Measurements from ENCODE around the gene MARCHF10. TPM values are rescaled to one million over a fixed set of nuclear protein-coding genes. Genes with fewer than 3 reads are reported as not detected.

The MARCHF10 gene
- total and polyA plus RNA-seq, 2 donors (not counting 1 experiment from before 2014, with no cell fraction given), result 0.17 TPM; not detected in 1

- H3K27me3 ChIP-seq (ENCODE audit: control insufficient read depth, insufficient read depth, low read length), result peaks cover 2% of the 10 kb centered on the region
- H3K9ac ChIP-seq (ENCODE audit: insufficient read depth, low read length), result no peak overlapping the region
- no peaks in the 10 kb centered on the region for H3K36me3 ChIP-seq (ENCODE audit: control insufficient read depth, insufficient read depth, low read length)
- TF ChIP-seq, protein P1, sequence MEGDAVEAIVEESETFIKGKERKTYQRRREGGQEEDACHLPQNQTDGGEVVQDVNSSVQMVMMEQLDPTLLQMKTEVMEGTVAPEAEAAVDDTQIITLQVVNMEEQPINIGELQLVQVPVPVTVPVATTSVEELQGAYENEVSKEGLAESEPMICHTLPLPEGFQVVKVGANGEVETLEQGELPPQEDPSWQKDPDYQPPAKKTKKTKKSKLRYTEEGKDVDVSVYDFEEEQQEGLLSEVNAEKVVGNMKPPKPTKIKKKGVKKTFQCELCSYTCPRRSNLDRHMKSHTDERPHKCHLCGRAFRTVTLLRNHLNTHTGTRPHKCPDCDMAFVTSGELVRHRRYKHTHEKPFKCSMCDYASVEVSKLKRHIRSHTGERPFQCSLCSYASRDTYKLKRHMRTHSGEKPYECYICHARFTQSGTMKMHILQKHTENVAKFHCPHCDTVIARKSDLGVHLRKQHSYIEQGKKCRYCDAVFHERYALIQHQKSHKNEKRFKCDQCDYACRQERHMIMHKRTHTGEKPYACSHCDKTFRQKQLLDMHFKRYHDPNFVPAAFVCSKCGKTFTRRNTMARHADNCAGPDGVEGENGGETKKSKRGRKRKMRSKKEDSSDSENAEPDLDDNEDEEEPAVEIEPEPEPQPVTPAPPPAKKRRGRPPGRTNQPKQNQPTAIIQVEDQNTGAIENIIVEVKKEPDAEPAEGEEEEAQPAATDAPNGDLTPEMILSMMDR (conservative IDR thresholded peaks at IDR 0.05 in 1 of 2, IDR thresholded peaks at IDR 0.05 in 1 of 2; ENCODE audit: low read depth in 1 of 2, low read length in 2 of 2), result no peak
- no peak for TF ChIP-seq EZH2 (IDR thresholded peaks at IDR 0.05; ENCODE audit: low read length, missing control alignments)
- no peaks in the 10 kb centered on the region for H3K79me2 ChIP-seq (ENCODE audit: control insufficient read depth, insufficient read depth, low read length)
- H3K4me1 ChIP-seq (ENCODE audit: control insufficient read depth, extremely low read depth, insufficient read depth, low read length), result no peaks in the 10 kb centered on the region
- no peak overlapping the region for H2AFZ ChIP-seq (ENCODE audit: low read length)
- DNase-seq (ENCODE audit: low read depth in 2 of 2), result no peak
- no peaks in the 10 kb centered on the region for H4K20me1 ChIP-seq (ENCODE audit: control insufficient read depth, extremely low read depth, insufficient read depth, low read length)
- H3K9me3 ChIP-seq (ENCODE audit: control insufficient read depth, insufficient read depth, low read depth, low read length), result no peaks in the 10 kb centered on the region
- H3K4me2 ChIP-seq (ENCODE audit: extremely low read depth, insufficient read depth, low read length), result no peak overlapping the region
- no peak overlapping the region for H3K4me3 ChIP-seq (replicated peaks in 1 of 4; ENCODE audit: control extremely low read depth in 1 of 4, insufficient read depth in 1 of 4, low read depth in 3 of 4, low read length in 4 of 4)
- no peak overlapping the region for H3K27ac ChIP-seq (ENCODE audit: insufficient read depth, low read length)
These were observed 58.2 kb downstream of the MARCHF10 start for GRCh38 chr17:62749926-62750325.

- DNase-seq (ENCODE audit: low read depth in 2 of 2), result no peak
- no peak overlapping the region for H3K9ac ChIP-seq (ENCODE audit: insufficient read depth, low read length)
- H4K20me1 ChIP-seq (ENCODE audit: control insufficient read depth, extremely low read depth, insufficient read depth, low read length), result no peaks in the 10 kb centered on the region
- H3K4me2 ChIP-seq (ENCODE audit: extremely low read depth, insufficient read depth, low read length), result no peak overlapping the region
- peaks cover 2% of the 10 kb centered on the region for H3K27me3 ChIP-seq (ENCODE audit: control insufficient read depth, insufficient read depth, low read length)
- no peaks in the 10 kb centered on the region for H3K36me3 ChIP-seq (ENCODE audit: control insufficient read depth, insufficient read depth, low read length)
- H3K4me3 ChIP-seq (replicated peaks in 1 of 4; ENCODE audit: control extremely low read depth in 1 of 4, insufficient read depth in 1 of 4, low read depth in 3 of 4, low read length in 4 of 4), result no peak overlapping the region
- H3K27ac ChIP-seq (ENCODE audit: insufficient read depth, low read length), result no peak overlapping the region
- H3K79me2 ChIP-seq (ENCODE audit: control insufficient read depth, insufficient read depth, low read length), result no peaks in the 10 kb centered on the region
- TF ChIP-seq, protein P1 (conservative IDR thresholded peaks at IDR 0.05 in 1 of 2, IDR thresholded peaks at IDR 0.05 in 1 of 2; ENCODE audit: low read depth in 1 of 2, low read length in 2 of 2), result no peak
- H2AFZ ChIP-seq (ENCODE audit: low read length), result no peak overlapping the region
- H3K9me3 ChIP-seq (ENCODE audit: control insufficient read depth, insufficient read depth, low read depth, low read length), result no peaks in the 10 kb centered on the region
- no peaks in the 10 kb centered on the region for H3K4me1 ChIP-seq (ENCODE audit: control insufficient read depth, extremely low read depth, insufficient read depth, low read length)
These were observed 61.2 kb downstream of the MARCHF10 start for GRCh38 chr17:62746941-62747340.

- DNase-seq (ENCODE audit: low read depth in 2 of 2), result no peak
- Histone ChIP-seq H3K27ac (ENCODE audit: insufficient read depth, low read length) (no peak overlapping the region), H2AFZ (ENCODE audit: low read length) (no peak overlapping the region), H3K9me3 (ENCODE audit: control insufficient read depth, insufficient read depth, low read depth, low read length) (no peaks in the 10 kb centered on the region), H3K79me2 (ENCODE audit: control insufficient read depth, insufficient read depth, low read length) (no peaks in the 10 kb centered on the region), H3K36me3 (ENCODE audit: control insufficient read depth, insufficient read depth, low read length) (no peaks in the 10 kb centered on the region), H3K27me3 (ENCODE audit: control insufficient read depth, insufficient read depth, low read length) (peaks cover 2% of the 10 kb centered on the region), H3K4me2 (ENCODE audit: extremely low read depth, insufficient read depth, low read length) (no peak overlapping the region), H3K4me1 (ENCODE audit: control insufficient read depth, extremely low read depth, insufficient read depth, low read length) (no peaks in the 10 kb centered on the region), H4K20me1 (ENCODE audit: control insufficient read depth, extremely low read depth, insufficient read depth, low read length) (no peaks in the 10 kb centered on the region), H3K4me3 (replicated peaks in 1 of 4; ENCODE audit: control extremely low read depth in 1 of 4, insufficient read depth in 1 of 4, low read depth in 3 of 4, low read length in 4 of 4) (no peak overlapping the region), H3K9ac (ENCODE audit: insufficient read depth, low read length) (no peak overlapping the region)
- no peak for TF ChIP-seq EZH2 (IDR thresholded peaks at IDR 0.05; ENCODE audit: low read length, missing control alignments)
- TF ChIP-seq, protein P1 (conservative IDR thresholded peaks at IDR 0.05 in 1 of 2, IDR thresholded peaks at IDR 0.05 in 1 of 2; ENCODE audit: low read depth in 1 of 2, low read length in 2 of 2), result no peak
These were observed 62.3 kb downstream of the MARCHF10 start for GRCh38 chr17:62745806-62746205.

All from fibroblast of lung (primary cell).